Measurements from ENCODE around the gene KRTAP10-3. TPM values are rescaled to one million over a fixed set of nuclear protein-coding genes. Genes with fewer than 3 reads are reported as not detected.

KRTAP10-3 gene
- total RNA-seq, 1 donor from 2014 or later, result not detected

Other genes with a start within 250 kb of the KRTAP10-3 start
- 3.7 and 4.8 TPM in 2 replicates for gene CFAP410, start 219.4 kb downstream of the KRTAP10-3 start, total RNA-seq
- 0.22 and 0.40 TPM in 2 replicates for gene TRPM2, start 205.2 kb downstream of the KRTAP10-3 start, total RNA-seq
- gene LRRC3, start 103.3 kb downstream of the KRTAP10-3 start, total RNA-seq, result 0.65 and 0.99 TPM in 2 replicates
- not detected in 2 replicates for gene KRTAP10-1, start 18.6 kb downstream of the KRTAP10-3 start, total RNA-seq
- gene KRTAP10-2, start 7.3 kb downstream of the KRTAP10-3 start, total RNA-seq, result not detected in 2 replicates
- not detected in 2 replicates for gene KRTAP10-4, start 14.9 kb upstream of the KRTAP10-3 start, total RNA-seq
- not detected in 2 replicates for gene KRTAP10-5, start 21.8 kb upstream of the KRTAP10-3 start, total RNA-seq
- gene KRTAP10-6, start 33.7 kb upstream of the KRTAP10-3 start, total RNA-seq, result not detected in 2 replicates
- not detected in 2 replicates for gene KRTAP10-7, start 41.8 kb upstream of the KRTAP10-3 start, total RNA-seq
- not detected in 2 replicates for gene KRTAP10-8, start 53.3 kb upstream of the KRTAP10-3 start, total RNA-seq
- not detected in 2 replicates for gene KRTAP10-9, start 68.3 kb upstream of the KRTAP10-3 start, total RNA-seq
- gene KRTAP10-10, start 78.6 kb upstream of the KRTAP10-3 start, total RNA-seq, result not detected in 2 replicates
- gene KRTAP10-11, start 87.6 kb upstream of the KRTAP10-3 start, total RNA-seq, result not detected in 2 replicates
- gene KRTAP12-4, start 95.9 kb upstream of the KRTAP10-3 start, total RNA-seq, result not detected in 2 replicates
- gene KRTAP12-3, start 99.1 kb upstream of the KRTAP10-3 start, total RNA-seq, result not detected in 2 replicates
- not detected in 2 replicates for gene KRTAP12-2, start 108.1 kb upstream of the KRTAP10-3 start, total RNA-seq
- gene KRTAP12-1, start 123.4 kb upstream of the KRTAP10-3 start, total RNA-seq, result not detected in 2 replicates
- gene KRTAP10-12, start 138.4 kb upstream of the KRTAP10-3 start, total RNA-seq, result not detected in 2 replicates
- gene TSPEAR, start 152.8 kb upstream of the KRTAP10-3 start, total RNA-seq, result under 0.01 TPM in 2 replicates
- 73.9 and 92.3 TPM in 2 replicates for gene UBE2G2, start 243.0 kb upstream of the KRTAP10-3 start, total RNA-seq